Activated CD4-positive, alpha-beta T cell treated with anti-CD3 and anti-CD28 coated beads, Interleukin-2, amount 50 U/mL, for 4 hours (primary cell): Measurements from ENCODE around the gene ARNT2.

Experiments
- DNase-seq, 2 experiments: peaks; one replicate each; pipeline ENCODE4 v3.0.0-alpha.2; 2020

ARNT2 gene

GRCh38 chr15:80526556-80527340 lies 122.6 kb downstream of the ARNT2 start:
- no peak for DNase-seq

GRCh38 chr15:80527406-80527805 lies 123.2 kb downstream of the ARNT2 start:
- no peak for DNase-seq

GRCh38 chr15:80527961-80528360 lies 123.8 kb downstream of the ARNT2 start:
- no peak for DNase-seq

- DNase-seq, result no peak
Measured at GRCh38 chr15:80530737-80531365, 126.7 kb downstream of the ARNT2 start.

- DNase-seq, result no peak
Measured at GRCh38 chr15:80531388-80531787, 127.2 kb downstream of the ARNT2 start.

- no peak for DNase-seq
Measured at GRCh38 chr15:80531796-80532195, 127.6 kb downstream of the ARNT2 start.

- DNase-seq, result no peak
Measured at GRCh38 chr15:80533790-80534333, 129.7 kb downstream of the ARNT2 start.

- DNase-seq, result no peak
Measured at GRCh38 chr15:80536231-80536630, 132.0 kb downstream of the ARNT2 start.

- DNase-seq, result no peak
Measured at GRCh38 chr15:80536716-80537115, 132.5 kb downstream of the ARNT2 start.

- no peak for DNase-seq
Measured at GRCh38 chr15:80545078-80545477, 140.9 kb downstream of the ARNT2 start.

- DNase-seq, result no peak
Measured at GRCh38 chr15:80547264-80547663, 143.1 kb downstream of the ARNT2 start.

GRCh38 chr15:80549191-80549590 lies 145.0 kb downstream of the ARNT2 start:
- DNase-seq, result no peak

GRCh38 chr15:80549654-80550053 lies 145.5 kb downstream of the ARNT2 start:
- DNase-seq, result no peak

GRCh38 chr15:80550219-80550907 lies 146.2 kb downstream of the ARNT2 start:
- DNase-seq, result no peak

GRCh38 chr15:80550908-80551260 lies 146.7 kb downstream of the ARNT2 start:
- no peak for DNase-seq

- DNase-seq, result no peak
Measured at GRCh38 chr15:80551348-80551747, 147.2 kb downstream of the ARNT2 start.

GRCh38 chr15:80554560-80554959 lies 150.4 kb downstream of the ARNT2 start:
- no peak for DNase-seq

GRCh38 chr15:80556694-80557367 lies 152.6 kb downstream of the ARNT2 start:
- DNase-seq, result no peak

- no peak for DNase-seq
Measured at GRCh38 chr15:80557441-80558234, 153.5 kb downstream of the ARNT2 start.

GRCh38 chr15:80558631-80559319 lies 154.6 kb downstream of the ARNT2 start:
- no peak for DNase-seq

GRCh38 chr15:80559320-80559693 lies 155.1 kb downstream of the ARNT2 start:
- DNase-seq, result no peak

- no peak for DNase-seq
Measured at GRCh38 chr15:80559761-80560160, 155.6 kb downstream of the ARNT2 start.
